Activated CD8-positive, alpha-beta T cell treated with anti-CD3 and anti-CD28 coated beads for 36 hours (primary cell): ENCODE results near the gene TRPC5OS. TPM values are rescaled to one million over a fixed set of nuclear protein-coding genes. Genes with fewer than 3 reads are reported as not detected.

Experiments
- ATAC-seq: fragments of 200-7000 bp; cut with Tn5 transposase; one replicate; pipeline ENCODE4 v1.10.0; 2021; ENCODE audit warnings: mild to moderate bottlenecking, moderate library complexity
- CTCF ChIA-PET: fragments of 350-600 bp; sonication (Branson Sonifier 250); formaldehyde crosslinking; loops from one replicate; lab custom pipeline; 2021; ENCODE audit warnings: antibody characterized with exemption; lab: Charles Lee
- POLR2A ChIA-PET: fragments of 350-600 bp; sonication (Branson Sonifier 250); formaldehyde crosslinking; loops from one replicate; lab custom pipeline; 2021; ENCODE audit warnings: antibody characterized with exemption; lab: Charles Lee
- DNase-seq: peaks from one replicate; pipeline ENCODE4 v3.0.0-alpha.2; 2020
- H3K27ac Mint-ChIP-seq: one replicate; pipeline ENCODE4 v1.8.0; 2021; ENCODE audit warnings: mild to moderate bottlenecking, mixed read lengths
- H3K27me3 Mint-ChIP-seq: one replicate; pipeline ENCODE4 v1.8.0; 2021; ENCODE audit warnings: mixed read lengths
- H3K36me3 Mint-ChIP-seq: one replicate; pipeline ENCODE4 v1.8.0; 2021; ENCODE audit warnings: low read depth, mixed read lengths
- H3K4me1 Mint-ChIP-seq: one replicate; pipeline ENCODE4 v1.8.0; 2021; ENCODE audit warnings: low read depth, mixed read lengths
- H3K4me3 Mint-ChIP-seq: one replicate; pipeline ENCODE4 v1.8.0; 2021; ENCODE audit warnings: mild to moderate bottlenecking, moderate library complexity, mixed read lengths
- H3K9me3 Mint-ChIP-seq: one replicate; pipeline ENCODE4 v1.8.0; 2021; ENCODE audit warnings: mixed read lengths
- intact Hi-C: fragments of 100-400 bp; cut with micrococcal nuclease; formaldehyde crosslinking; loops from one replicate; pipeline ENCODE4 v1.10.0; 2022
- total RNA-seq, 2 experiments: library from RNA; stranded (reverse); gene quantifications; one replicate each; pipeline ENCODE4 v1.2.3, GENCODE V29; 2021
- TF ChIP-seq, protein P1 (sequence below): fragments of 200-600 bp; IDR thresholded peaks from one replicate; pipeline ENCODE4 v1.8.0; 2022; ENCODE audit warnings: antibody characterized with exemption, mild to moderate bottlenecking

The TRPC5OS gene
- total RNA-seq, 2 experiments from 2014 or later: not detected

DNA sequence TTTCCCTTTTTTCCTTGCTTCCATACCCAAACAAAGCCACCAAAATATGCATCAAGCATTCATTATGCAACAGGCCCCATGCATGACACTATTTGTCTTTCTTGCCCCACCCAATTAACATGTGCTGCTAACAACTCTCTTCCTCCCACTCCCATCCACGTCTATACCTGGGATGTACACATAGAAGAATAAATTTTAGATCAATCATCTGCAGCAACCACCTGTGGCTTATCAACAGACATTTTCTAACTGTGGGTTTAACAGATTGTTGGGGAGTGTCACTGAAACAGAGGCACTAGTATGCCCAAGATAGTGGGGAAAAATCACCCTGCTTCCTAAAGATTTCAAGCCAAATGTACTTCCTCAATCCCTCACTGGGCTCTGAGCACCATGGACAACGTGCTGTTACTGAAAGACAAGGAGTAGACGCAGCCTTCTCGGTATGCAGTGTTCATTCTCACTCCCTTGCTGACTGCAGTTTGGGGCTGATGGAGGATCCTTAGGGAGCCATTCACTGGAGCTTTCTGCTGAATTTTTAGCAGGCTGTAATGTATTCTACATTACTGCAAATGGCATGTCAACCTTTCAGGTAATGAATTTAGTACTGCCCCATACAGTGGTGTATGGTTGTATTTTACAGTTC, 28.4 kb upstream of the TRPC5OS start:
- no peak for DNase-seq
- no peaks in the 10 kb centered on the region for H3K27me3 Mint-ChIP-seq
- H3K36me3 Mint-ChIP-seq: no peaks in the 10 kb centered on the region
- TF ChIP-seq, protein P1, sequence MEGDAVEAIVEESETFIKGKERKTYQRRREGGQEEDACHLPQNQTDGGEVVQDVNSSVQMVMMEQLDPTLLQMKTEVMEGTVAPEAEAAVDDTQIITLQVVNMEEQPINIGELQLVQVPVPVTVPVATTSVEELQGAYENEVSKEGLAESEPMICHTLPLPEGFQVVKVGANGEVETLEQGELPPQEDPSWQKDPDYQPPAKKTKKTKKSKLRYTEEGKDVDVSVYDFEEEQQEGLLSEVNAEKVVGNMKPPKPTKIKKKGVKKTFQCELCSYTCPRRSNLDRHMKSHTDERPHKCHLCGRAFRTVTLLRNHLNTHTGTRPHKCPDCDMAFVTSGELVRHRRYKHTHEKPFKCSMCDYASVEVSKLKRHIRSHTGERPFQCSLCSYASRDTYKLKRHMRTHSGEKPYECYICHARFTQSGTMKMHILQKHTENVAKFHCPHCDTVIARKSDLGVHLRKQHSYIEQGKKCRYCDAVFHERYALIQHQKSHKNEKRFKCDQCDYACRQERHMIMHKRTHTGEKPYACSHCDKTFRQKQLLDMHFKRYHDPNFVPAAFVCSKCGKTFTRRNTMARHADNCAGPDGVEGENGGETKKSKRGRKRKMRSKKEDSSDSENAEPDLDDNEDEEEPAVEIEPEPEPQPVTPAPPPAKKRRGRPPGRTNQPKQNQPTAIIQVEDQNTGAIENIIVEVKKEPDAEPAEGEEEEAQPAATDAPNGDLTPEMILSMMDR: no peak
- ChIA-PET POLR2A (no interaction called here), CTCF (interaction anchor here (0.6 kb wide), 1 partner anchor 880 kb away, joined by 3 read pairs; no protein-coding TSS in a partner anchor)
- intact Hi-C loops: no loop called here
- ATAC-seq: no peak
- H3K9me3 Mint-ChIP-seq: no peaks in the 10 kb centered on the region
- no peak overlapping the region for H3K27ac Mint-ChIP-seq
- H3K4me3 Mint-ChIP-seq: no peak overlapping the region
- no peaks in the 10 kb centered on the region for H3K4me1 Mint-ChIP-seq

DNA sequence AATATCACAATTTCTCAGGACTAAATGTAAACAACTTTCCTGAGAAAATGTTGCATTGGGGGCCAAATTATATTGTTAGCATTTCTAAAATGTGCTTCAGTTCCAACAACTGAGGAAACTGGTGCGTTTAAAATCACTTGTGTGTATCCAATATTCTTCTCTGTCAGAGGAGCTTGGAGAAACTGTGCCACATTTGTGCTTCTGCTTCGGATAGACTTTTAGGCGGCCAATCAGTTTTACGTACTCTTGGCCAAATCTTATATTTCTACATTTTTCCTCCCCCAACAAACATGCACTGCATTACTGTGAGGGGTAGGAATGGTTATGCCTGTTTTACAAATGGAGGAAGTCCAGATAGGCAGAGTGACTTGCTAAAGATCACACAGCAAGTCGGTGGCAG, 27.4 kb upstream of the TRPC5OS start:
- DNase-seq (no peak), ATAC-seq (no peak)
- no peaks in the 10 kb centered on the region for H3K9me3 Mint-ChIP-seq
- CTCF ChIA-PET: no interaction called here
- H3K27me3 Mint-ChIP-seq: no peaks in the 10 kb centered on the region
- POLR2A ChIA-PET: no interaction called here
- no peak overlapping the region for H3K4me3 Mint-ChIP-seq
- no peak overlapping the region for H3K27ac Mint-ChIP-seq
- no peaks in the 10 kb centered on the region for H3K36me3 Mint-ChIP-seq
- no peaks in the 10 kb centered on the region for H3K4me1 Mint-ChIP-seq
- intact Hi-C loops: no loop called here
- TF ChIP-seq, protein P1: no peak

DNA sequence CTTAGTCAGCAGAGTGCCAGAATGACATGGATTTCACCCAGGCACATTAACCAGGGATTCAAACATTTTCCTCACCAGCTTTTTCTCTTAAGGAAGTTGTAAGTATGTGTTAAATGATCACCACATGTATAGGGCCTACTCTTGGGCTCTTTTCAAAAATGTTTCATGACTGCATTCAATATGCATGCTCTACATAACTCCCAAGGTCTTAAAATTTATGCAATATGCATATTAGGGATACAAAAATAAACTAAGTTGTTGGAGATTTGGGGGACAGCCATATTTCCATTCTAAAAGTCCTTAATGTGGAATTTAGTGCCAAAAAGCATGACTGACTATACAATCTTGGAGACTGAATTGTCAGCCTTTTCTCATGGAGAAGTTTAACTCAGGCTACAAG, 25.0 kb upstream of the TRPC5OS start:
- Mint-ChIP-seq H3K4me3 (no peak overlapping the region), H3K27ac (no peak overlapping the region), H3K36me3 (no peaks in the 10 kb centered on the region), H3K27me3 (no peaks in the 10 kb centered on the region), H3K4me1 (no peaks in the 10 kb centered on the region), H3K9me3 (no peaks in the 10 kb centered on the region)
- ChIA-PET CTCF (no interaction called here), POLR2A (no interaction called here)
- intact Hi-C loops: no loop called here
- no peak for ATAC-seq
- no peak for DNase-seq
- TF ChIP-seq, protein P1: no peak

DNA sequence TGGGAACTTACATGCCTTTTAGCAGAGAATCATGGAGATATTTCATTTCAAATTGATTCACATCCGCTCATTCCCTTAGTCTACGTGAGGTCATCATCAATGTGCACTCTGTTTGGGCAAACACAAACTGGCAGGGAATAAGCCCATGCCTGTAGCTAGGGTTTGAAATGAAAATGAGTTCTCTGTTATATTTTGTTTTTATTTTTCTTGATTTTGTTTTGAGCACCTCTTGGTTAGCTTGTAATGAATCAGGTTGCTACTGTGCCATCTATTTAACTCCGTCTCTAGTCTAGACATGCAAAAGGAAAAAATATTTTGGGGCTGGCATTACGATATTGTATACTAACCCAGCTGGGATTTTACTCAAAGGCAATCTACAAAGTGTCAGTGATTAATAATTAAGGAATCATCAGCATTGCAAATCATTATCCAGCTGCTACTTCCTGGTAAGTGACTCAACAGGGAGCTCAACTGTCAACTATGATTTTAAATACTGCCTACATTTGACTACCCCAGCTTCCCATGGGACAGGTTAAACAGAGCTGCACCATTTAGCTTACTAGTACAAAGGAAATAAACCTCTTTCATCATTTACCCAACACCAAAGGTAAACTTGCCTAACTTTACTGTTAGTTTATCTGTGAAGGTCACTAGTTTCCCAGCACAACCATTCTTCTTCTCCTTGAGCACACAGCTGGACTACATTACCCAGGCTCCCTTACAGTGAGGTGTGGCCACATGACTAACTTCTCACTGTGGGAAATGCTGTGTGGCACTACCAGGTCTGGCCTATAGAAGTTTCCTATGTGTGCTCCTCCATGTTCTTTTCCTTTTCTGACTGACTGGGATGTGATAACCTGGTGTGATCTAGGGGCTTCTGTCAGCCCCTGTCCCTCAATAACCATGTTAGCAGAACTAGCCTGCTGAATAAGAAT, 21.2 kb upstream of the TRPC5OS start:
- DNase-seq (no peak), ATAC-seq (no peak)
- Mint-ChIP-seq H3K4me3 (no peak overlapping the region), H3K27me3 (no peaks in the 10 kb centered on the region), H3K36me3 (no peaks in the 10 kb centered on the region), H3K27ac (no peak overlapping the region), H3K4me1 (no peaks in the 10 kb centered on the region), H3K9me3 (no peaks in the 10 kb centered on the region)
- intact Hi-C loops: no loop called here
- TF ChIP-seq, protein P1: no peak
- ChIA-PET POLR2A (no interaction called here), CTCF (interaction anchor here (1.2 kb wide), 1 partner anchor 15 kb away, joined by 3 read pairs; no protein-coding TSS in a partner anchor)
